H1 (cell line): ENCODE results near the gene TSPAN9. TPM values are rescaled to one million over a fixed set of nuclear protein-coding genes. Genes with fewer than 3 reads are reported as not detected.

Source experiments
- CTCF ChIA-PET: fragments of 300-600 bp; sonication (Branson Sonifier 250); formaldehyde crosslinking; loops from one replicate; lab custom pipeline; 2021; ENCODE audit not compliant: partially characterized antibody; lab: Charles Lee
- POLR2A ChIA-PET: fragments of 300-600 bp; sonication (Branson Sonifier 250); formaldehyde crosslinking; loops from one replicate; lab custom pipeline; 2021; ENCODE audit warnings: inconsistent platforms; ENCODE audit not compliant: partially characterized antibody; lab: Charles Lee
- DNase-seq, 2 experiments: peaks; one replicate each; pipeline versions ENCODE4 v3.0.0 to v3.0.0-alpha.2; 2010 to 2022; ENCODE audit warnings: low spot score in 2 of 2, low read depth in 1 of 2, mixed read lengths in 1 of 2
- FAIRE-seq: peaks from 2 replicates; lab custom pipeline; 2011; peaks lifted over from hg19 to GRCh38; lab: Jason Lieb, UNC
- H2AFZ ChIP-seq: 2 replicates; pipeline ENCODE4 v1.8.1; 2012; ENCODE audit warnings: low read length, inconsistent platforms
- H2AK5ac ChIP-seq: 2 replicates; pipeline ENCODE4 v1.6.1; 2013; ENCODE audit warnings: low read depth, low read length
- H2BK120ac ChIP-seq: replicated peaks from 2 replicates; pipeline ENCODE3; 2013; ENCODE audit warnings: low read depth, low read length, inconsistent platforms
- H2BK12ac ChIP-seq: 2 replicates; pipeline ENCODE4 v1.6.1; 2013; ENCODE audit warnings: low read depth, low read length
- H2BK15ac ChIP-seq: 2 replicates; pipeline ENCODE4 v1.6.1; 2013; ENCODE audit warnings: low read length
- H2BK20ac ChIP-seq: 2 replicates; pipeline ENCODE4 v1.6.1; 2013; ENCODE audit warnings: low read length
- H2BK5ac ChIP-seq: 2 replicates; pipeline ENCODE4 v1.6.1; 2013; ENCODE audit warnings: low read depth, low read length
- H3K14ac ChIP-seq: 2 replicates; pipeline ENCODE4 v1.6.1; 2013; ENCODE audit warnings: inconsistent platforms; ENCODE audit not compliant: insufficient read length
- H3K18ac ChIP-seq: 2 replicates; pipeline ENCODE4 v1.6.1; 2013; ENCODE audit warnings: low read length; ENCODE audit errors: extremely low read depth
- H3K23ac ChIP-seq: 2 replicates; pipeline ENCODE4 v1.6.1; 2013; ENCODE audit warnings: inconsistent platforms; ENCODE audit not compliant: insufficient read length
- H3K23me2 ChIP-seq: 2 replicates; pipeline ENCODE4 v1.6.1; 2013; ENCODE audit warnings: low read depth, low read length
- H3K27ac ChIP-seq: 2 replicates; pipeline ENCODE4 v1.6.1; 2011; ENCODE audit warnings: low read depth, low read length, inconsistent platforms
- H3K27me3 ChIP-seq, 4 experiments: replicated peaks in 1 of 4; 1 replicate in 1 of 4; 2 replicates in 3 of 4; pipeline versions ENCODE4 v1.6.1 to v1.8.1; 2011 to 2013; ENCODE audit warnings: low read length in 3 of 4, mild to moderate bottlenecking in 3 of 4, inconsistent platforms in 2 of 4, mixed read lengths in 2 of 4, moderate library complexity in 1 of 4; ENCODE audit not compliant: control insufficient read depth in 3 of 4, insufficient read depth in 3 of 4; ENCODE audit errors: extremely low read depth in 1 of 4
- H3K36me3 ChIP-seq, 4 experiments: 2 replicates each; pipeline versions ENCODE4 v1.6.1 to v1.8.1; 2011 to 2013; ENCODE audit warnings: mild to moderate bottlenecking in 4 of 4, low read length in 3 of 4, moderate library complexity in 2 of 4, control low read depth in 1 of 4, inconsistent platforms in 1 of 4; ENCODE audit not compliant: insufficient read depth in 4 of 4, control insufficient read depth in 2 of 4
- H3K4ac ChIP-seq: replicated peaks from 2 replicates; pipeline ENCODE3; 2013; ENCODE audit warnings: low read length, low read depth, mixed read lengths, inconsistent platforms; ENCODE audit not compliant: insufficient read length
- H3K4me1 ChIP-seq, 4 experiments: replicated peaks in 1 of 4; 1 replicate in 1 of 4; 2 replicates in 3 of 4; pipeline versions ENCODE4 v1.6.1 to v1.8.1; 2011 to 2013; ENCODE audit warnings: low read length in 3 of 4, inconsistent platforms in 2 of 4, mixed read lengths in 1 of 4; ENCODE audit not compliant: insufficient read depth in 4 of 4, control insufficient read depth in 3 of 4
- H3K4me2 ChIP-seq, 2 experiments: 2 replicates each; pipeline versions ENCODE4 v1.6.1 to v1.8.1; 2011 to 2013; ENCODE audit warnings: low read depth in 2 of 2, low read length in 2 of 2, control low read depth in 1 of 2, inconsistent platforms in 1 of 2, mild to moderate bottlenecking in 1 of 2; ENCODE audit not compliant: insufficient read depth in 1 of 2
- H3K4me3 ChIP-seq, 4 experiments: fragments of 200-600, 300-600 bp in 1 of 4; sonication (generic), shearing (Covaris generic), sonication (Bioruptor Twin) in 1 of 4; 2 replicates each; pipeline versions ENCODE4 v1.5.1 to v1.8.1; 2011 to 2016; ENCODE audit warnings: low read length in 4 of 4, low read depth in 3 of 4, control low read depth in 2 of 4, inconsistent platforms in 2 of 4, mild to moderate bottlenecking in 2 of 4, mixed read lengths in 1 of 4, moderate library complexity in 1 of 4; ENCODE audit not compliant: insufficient read depth in 2 of 4; ENCODE audit errors: extremely low read depth in 1 of 4
- H3K56ac ChIP-seq: replicated peaks from 2 replicates; pipeline ENCODE3; 2013; ENCODE audit warnings: low read depth, mild to moderate bottlenecking, mixed read lengths, low read length, inconsistent platforms; ENCODE audit not compliant: insufficient read length
- H3K79me1 ChIP-seq: 2 replicates; pipeline ENCODE4 v1.6.1; 2013; ENCODE audit warnings: low read depth, low read length, control low read depth
- H3K79me2 ChIP-seq, 2 experiments: 2 replicates each; pipeline versions ENCODE4 v1.6.1 to v1.8.1; 2012 to 2013; ENCODE audit warnings: low read length in 2 of 2, mild to moderate bottlenecking in 2 of 2, inconsistent platforms in 1 of 2; ENCODE audit not compliant: insufficient read depth in 2 of 2, control insufficient read depth in 1 of 2
- H3K9ac ChIP-seq, 4 experiments: replicated peaks in 1 of 4; 1 replicate in 1 of 4; 2 replicates in 3 of 4; pipeline versions ENCODE4 v1.6.1 to v1.8.1; 2011 to 2013; ENCODE audit warnings: low read depth in 3 of 4, low read length in 3 of 4, control low read depth in 2 of 4, mild to moderate bottlenecking in 2 of 4, moderate library complexity in 2 of 4, inconsistent platforms in 1 of 4; ENCODE audit errors: extremely low read depth in 1 of 4
- H3K9me3 ChIP-seq, 2 experiments: 2 replicates each; pipeline versions ENCODE4 v1.6.1 to v1.8.1; 2012 to 2013; ENCODE audit warnings: mild to moderate bottlenecking in 2 of 2, moderate library complexity in 2 of 2, control low read depth in 1 of 2, inconsistent platforms in 1 of 2, low read depth in 1 of 2, low read length in 1 of 2, mixed read lengths in 1 of 2; ENCODE audit not compliant: insufficient read depth in 2 of 2
- H4K20me1 ChIP-seq, 2 experiments: replicated peaks in 1 of 2; 2 replicates each; pipeline versions ENCODE3 to v1.8.1; 2011 to 2013; ENCODE audit warnings: inconsistent platforms in 2 of 2, low read length in 2 of 2, mild to moderate bottlenecking in 1 of 2; ENCODE audit not compliant: insufficient read depth in 2 of 2, control insufficient read depth in 1 of 2
- H4K5ac ChIP-seq: 2 replicates; pipeline ENCODE4 v1.6.1; 2013; ENCODE audit warnings: low read length, low read depth, mixed read lengths, inconsistent platforms; ENCODE audit not compliant: insufficient read length
- H4K8ac ChIP-seq: 2 replicates; pipeline ENCODE4 v1.8.0; 2013; ENCODE audit warnings: mild to moderate bottlenecking, moderate library complexity, low read length, inconsistent platforms; ENCODE audit not compliant: insufficient read depth; ENCODE audit errors: extremely low read depth
- H4K91ac ChIP-seq: replicated peaks from 2 replicates; pipeline ENCODE3; 2013; ENCODE audit warnings: low read length, mixed read lengths, inconsistent platforms; ENCODE audit not compliant: insufficient read length
- GABPA ChIP-seq: IDR thresholded peaks from 2 replicates; pipeline ENCODE4 v1.6.1; 2011; ENCODE audit warnings: mild to moderate bottlenecking, low read length, moderate library complexity, borderline replicate concordance; ENCODE audit not compliant: insufficient read depth
- RXRA ChIP-seq: IDR thresholded peaks from 2 replicates; pipeline ENCODE4 v1.6.1; 2011; ENCODE audit warnings: low read depth, mild to moderate bottlenecking, low read length, moderate library complexity; ENCODE audit not compliant: insufficient read depth
- WGBS, 2 experiments: shearing (Covaris generic) in 1 of 2; methylation state at CpG; one replicate each; pipeline versions ENCODE4 v1.1.6 to v1.1.7; 2013 to 2015; ENCODE audit warnings: low lambda C conversion rate in 2 of 2, mixed read lengths in 2 of 2, inconsistent platforms in 1 of 2, low coverage in 1 of 2, missing lambda C conversion rate in 1 of 2; ENCODE audit not compliant: insufficient replicate concordance in 2 of 2, insufficient coverage in 1 of 2, insufficient read length in 1 of 2; ENCODE audit errors: extremely low coverage in 1 of 2, missing lambda C conversion rate in 1 of 2; 5-methylcytosine and 5-hydroxymethylcytosine counted together
- polyA plus RNA-seq, 7 experiments: library from polyadenylated mRNA; depleted of rRNA in 3 of 7; stranded (reverse) in 5 of 7; unstranded in 2 of 7; fragments of >200 nt in 5 of 7; fragments of 200-250 nt in 2 of 7; gene quantifications; 1 replicate in 5 of 7; 2 replicates in 1 of 7; 4 replicates in 1 of 7; pipeline versions ENCODE4 v1.2.1 to v1.2.3, GENCODE V29; 2011 to 2013; ENCODE audit warnings: missing spikeins in 2 of 7, mixed read lengths in 2 of 7
- total RNA-seq: library from RNA; stranded (reverse); fragmentation: NEBNext Ultra II Directional; extraction: Animal tissue kit (Norgen Biotek cat#: 25700); gene quantifications from 2 replicates; pipeline ENCODE4 v1.2.1, GENCODE V29; 2021

The TSPAN9 gene
- total and polyA plus RNA-seq, 2 of the 8 experiments (the other 6 are each of a cell fraction or from before 2014, with no cell fraction given) = 11.5 to 29.1 TPM

GRCh38 chr12:3231399-3231876, 154.3 kb downstream of the TSPAN9 start:
- Histone ChIP-seq H3K56ac (no peak overlapping the region), H4K8ac (no peak overlapping the region), H3K14ac (no peak overlapping the region), H3K4me2 (peak overlapping the region; percentile 9 to 63; a peak in 3 of 4 replicates), H4K5ac (no peak overlapping the region), H3K4ac (no peak overlapping the region), H2BK20ac (no peak overlapping the region), H2BK12ac (no peak overlapping the region), H3K18ac (peak overlapping the region; percentile 68), H4K91ac (no peak overlapping the region), H2BK120ac (no peak overlapping the region), H2AFZ (no peak overlapping the region), H3K23me2 (no peaks in the 10 kb centered on the region), H3K9me3 (peaks cover 0 to 3% of the 10 kb centered on the region in 2 experiments; a peak in 1 of 4 replicates), H3K79me2 (no peaks in the 10 kb centered on the region), H3K23ac (no peak overlapping the region), H3K4me3 (peak overlapping the region in 1 of 4 experiments; percentile 31; a peak in 2 of 8 replicates), H3K79me1 (no peaks in the 10 kb centered on the region), H3K9ac (no peak overlapping the region), H2BK15ac (peak overlapping the region; percentile 81; the same call in 1 of the 2 replicates), H3K4me1 (peaks cover 0 to 31% (median 17%) of the 10 kb centered on the region in 4 experiments; a peak in 6 of 7 replicates), H3K36me3 (no peaks in the 10 kb centered on the region; a peak in 1 of 8 replicates), H4K20me1 (peaks cover 0 to 5% of the 10 kb centered on the region in 2 experiments), H2BK5ac (no peak overlapping the region), H3K27me3 (no peaks in the 10 kb centered on the region; a peak in 1 of 7 replicates), H2AK5ac (no peak overlapping the region), H3K27ac (no peak overlapping the region)
- FAIRE-seq = no peak
- POLR2A ChIA-PET = interaction anchor here (0.6 to 1.4 kb wide), 3 partner anchors 23 to 1118 kb away, joined by 3 to 4 read pairs (median 3); no protein-coding TSS in a partner anchor
- TF ChIP-seq RXRA (no peak), GABPA (0 out of 2 replicates have a peak, but pooled peaks have one; percentile 50)
- CTCF ChIA-PET = interaction anchor here (0.6 to 3.2 kb wide), 7 partner anchors 7 to 68 kb away, joined by 3 to 16 read pairs (median 4); no protein-coding TSS in a partner anchor
- WGBS, 2 experiments = 40% methylated on average over 19 of the region's 19 CpGs; no CpG with 5 or more reads in 1 of the 2 experiments
- DNase-seq = peak in 1 of 2 experiments; percentile 81
